ENCODE measurements around the gene STH. TPM values are rescaled to one million over a fixed set of nuclear protein-coding genes. Genes with fewer than 3 reads are reported as not detected.

The STH gene
- total RNA-seq, 2 experiments from 2014 or later: not detected

GRCh38 chr17:45975640-45976295, 23.3 kb upstream of the STH start:
- Histone ChIP-seq H3K9me3 (ENCODE audit: control insufficient read depth in 1 of 2, insufficient read depth in 1 of 2, low read length in 2 of 2) (peaks cover 0 to 7% of the 10 kb centered on the region in 2 experiments), H3K4me1 (ENCODE audit: insufficient read depth, low read length) (no peaks in the 10 kb centered on the region), H3K27ac (ENCODE audit: low read depth in 1 of 2, low read length in 2 of 2) (no peak overlapping the region), H3K4me3 (ENCODE audit: low read length) (no peak overlapping the region), H3K36me3 (ENCODE audit: insufficient read depth, low read length) (no peaks in the 10 kb centered on the region), H3K27me3 (ENCODE audit: control insufficient read depth in 1 of 2, insufficient read depth in 2 of 2, low read length in 2 of 2) (no peaks in the 10 kb centered on the region)
- ChIA-PET CTCF (no interaction called here), POLR2A (no interaction called here)
- H3K36me3 Mint-ChIP-seq (ENCODE audit: low read depth): no peaks in the 10 kb centered on the region
- ATAC-seq (ENCODE audit: poor library complexity): no peak
- H3K27me3 Mint-ChIP-seq: peaks cover 2% of the 10 kb centered on the region
- H3K9me3 Mint-ChIP-seq: peaks cover 2% of the 10 kb centered on the region
- intact Hi-C loops (cut with DNase I, micrococcal nuclease): no loop called here
- no peak overlapping the region for H3K27ac Mint-ChIP-seq
- no peak for DNase-seq
- H3K4me3 Mint-ChIP-seq: no peak overlapping the region
- no peaks in the 10 kb centered on the region for H3K4me1 Mint-ChIP-seq (ENCODE audit: low read depth)
- no peak for TF ChIP-seq CTCF (IDR thresholded peaks at IDR 0.05)

- H3K9me3 ChIP-seq (ENCODE audit: control insufficient read depth in 1 of 2, insufficient read depth in 1 of 2, low read length in 2 of 2): peaks cover 0 to 7% of the 10 kb centered on the region in 2 experiments
- ATAC-seq (ENCODE audit: poor library complexity) (no peak), DNase-seq (no peak)
- no peaks in the 10 kb centered on the region for H3K4me1 ChIP-seq (ENCODE audit: insufficient read depth, low read length)
- intact Hi-C loops (cut with DNase I, micrococcal nuclease): no loop called here
- Mint-ChIP-seq H3K27me3 (no peaks in the 10 kb centered on the region), H3K4me1 (ENCODE audit: low read depth) (no peaks in the 10 kb centered on the region), H3K4me3 (no peak overlapping the region), H3K36me3 (ENCODE audit: low read depth) (no peaks in the 10 kb centered on the region), H3K9me3 (peaks cover 2% of the 10 kb centered on the region), H3K27ac (no peak overlapping the region)
- TF ChIP-seq CTCF (IDR thresholded peaks at IDR 0.05): no peak
- no peaks in the 10 kb centered on the region for H3K36me3 ChIP-seq (ENCODE audit: insufficient read depth, low read length)
- H3K27ac ChIP-seq (ENCODE audit: low read depth in 1 of 2, low read length in 2 of 2): no peak overlapping the region
- H3K27me3 ChIP-seq (ENCODE audit: control insufficient read depth in 1 of 2, insufficient read depth in 2 of 2, low read length in 2 of 2): no peaks in the 10 kb centered on the region
- H3K4me3 ChIP-seq (ENCODE audit: low read length): no peak overlapping the region
- POLR2A ChIA-PET: no interaction called here
- CTCF ChIA-PET: no interaction called here
Measured at GRCh38 chr17:45976391-45976754, 22.7 kb upstream of the STH start.

- no peaks in the 10 kb centered on the region for H3K27me3 ChIP-seq (ENCODE audit: control insufficient read depth in 1 of 2, insufficient read depth in 2 of 2, low read length in 2 of 2)
- DNase-seq (no peak), ATAC-seq (ENCODE audit: poor library complexity) (no peak)
- POLR2A ChIA-PET: no interaction called here
- H3K4me3 ChIP-seq (ENCODE audit: low read length): no peak overlapping the region
- H3K4me1 ChIP-seq (ENCODE audit: insufficient read depth, low read length): no peaks in the 10 kb centered on the region
- peaks cover 2% of the 10 kb centered on the region for H3K9me3 Mint-ChIP-seq
- intact Hi-C loops (cut with DNase I, micrococcal nuclease): no loop called here
- no peak overlapping the region for H3K27ac ChIP-seq (ENCODE audit: low read depth in 1 of 2, low read length in 2 of 2)
- no peaks in the 10 kb centered on the region for H3K36me3 ChIP-seq (ENCODE audit: insufficient read depth, low read length)
- no peaks in the 10 kb centered on the region for H3K27me3 Mint-ChIP-seq
- H3K4me3 Mint-ChIP-seq: no peak overlapping the region
- H3K9me3 ChIP-seq (ENCODE audit: control insufficient read depth in 1 of 2, insufficient read depth in 1 of 2, low read length in 2 of 2): peaks cover 0 to 4% of the 10 kb centered on the region in 2 experiments
- CTCF ChIA-PET: no interaction called here
- no peak overlapping the region for H3K27ac Mint-ChIP-seq
- no peaks in the 10 kb centered on the region for H3K4me1 Mint-ChIP-seq (ENCODE audit: low read depth)
- no peaks in the 10 kb centered on the region for H3K36me3 Mint-ChIP-seq (ENCODE audit: low read depth)
- TF ChIP-seq CTCF (IDR thresholded peaks at IDR 0.05): no peak
Measured at GRCh38 chr17:45976755-45977505, 22.1 kb upstream of the STH start.
